ENCODE measurements around the gene ANKRD42.

ANKRD42 gene

GRCh38 chr11:83193315-83194280 lies at the start of gene ANKRD42:
Gene ANKRD42 (plus strand): TSS chr11:83193712. CDS start chr11:83194671, 959 bp downstream.
- peak; percentile 96 to 99 (median 98) for DNase-seq

GRCh38 chr11:83147895-83148294 lies 45.6 kb upstream of the ANKRD42 start:
- no peak for DNase-seq

- no peak for DNase-seq
Measured at GRCh38 chr11:83150450-83150849, 43.1 kb upstream of the ANKRD42 start.

GRCh38 chr11:83151274-83151977 lies 42.1 kb upstream of the ANKRD42 start:
- peak in 1 of 3 donors; percentile 21 for DNase-seq

GRCh38 chr11:83152264-83152663 lies 41.2 kb upstream of the ANKRD42 start:
- no peak for DNase-seq

GRCh38 chr11:83153764-83154163 lies 39.7 kb upstream of the ANKRD42 start:
- peak; percentile 46 to 61 (median 50) for DNase-seq

- DNase-seq: peak; percentile 51 to 100 (median 99)
Measured at GRCh38 chr11:83156144-83156995, 37.1 kb upstream of the ANKRD42 start.

- DNase-seq: peak in 1 of 3 donors; percentile 100
Measured at GRCh38 chr11:83156996-83157593, 36.4 kb upstream of the ANKRD42 start, which contains the start of gene PCF11. Gene PCF11 (plus strand): TSS chr11:83157131. CDS start chr11:83157440, 309 bp downstream.

- DNase-seq: peak; percentile 68 to 79 (median 69)
Measured at GRCh38 chr11:83157594-83158356, 35.7 kb upstream of the ANKRD42 start.

- no peak for DNase-seq
Measured at GRCh38 chr11:83158357-83158786, 35.1 kb upstream of the ANKRD42 start.

GRCh38 chr11:83158965-83159901 lies 34.3 kb upstream of the ANKRD42 start:
- DNase-seq: peak in 1 of 3 donors; percentile 30

- peak; percentile 28 to 44 (median 41) for DNase-seq
Measured at GRCh38 chr11:83159902-83160865, 33.3 kb upstream of the ANKRD42 start.

- no peak for DNase-seq
Measured at GRCh38 chr11:83161610-83162199, 31.8 kb upstream of the ANKRD42 start.

- peak in 2 of 3 donors; percentile 12 to 48 for DNase-seq
Measured at GRCh38 chr11:83162377-83162776, 31.1 kb upstream of the ANKRD42 start.

GRCh38 chr11:83166193-83166866 lies 27.2 kb upstream of the ANKRD42 start:
- no peak for DNase-seq

- DNase-seq: no peak
Measured at GRCh38 chr11:83168756-83169155, 24.8 kb upstream of the ANKRD42 start.

- no peak for DNase-seq
Measured at GRCh38 chr11:83170865-83171264, 22.6 kb upstream of the ANKRD42 start.

GRCh38 chr11:83172551-83172950 lies 21.0 kb upstream of the ANKRD42 start:
- peak in 2 of 3 donors; percentile 46 to 47 for DNase-seq

Measured in suppressor macrophage treated with lipopolysaccharide for 1 hour (primary cell).